DMS153 treated with DMSO at 0.1 percent for 48 hours (cell line): Measurements from ENCODE around the gene TAF1C.

Experiments used
- DNase-seq: peaks from one replicate; lab custom pipeline; 2025; ENCODE audit not compliant: unreplicated experiment; lab: John Stamatoyannopoulos, UW

TAF1C gene

DNA sequence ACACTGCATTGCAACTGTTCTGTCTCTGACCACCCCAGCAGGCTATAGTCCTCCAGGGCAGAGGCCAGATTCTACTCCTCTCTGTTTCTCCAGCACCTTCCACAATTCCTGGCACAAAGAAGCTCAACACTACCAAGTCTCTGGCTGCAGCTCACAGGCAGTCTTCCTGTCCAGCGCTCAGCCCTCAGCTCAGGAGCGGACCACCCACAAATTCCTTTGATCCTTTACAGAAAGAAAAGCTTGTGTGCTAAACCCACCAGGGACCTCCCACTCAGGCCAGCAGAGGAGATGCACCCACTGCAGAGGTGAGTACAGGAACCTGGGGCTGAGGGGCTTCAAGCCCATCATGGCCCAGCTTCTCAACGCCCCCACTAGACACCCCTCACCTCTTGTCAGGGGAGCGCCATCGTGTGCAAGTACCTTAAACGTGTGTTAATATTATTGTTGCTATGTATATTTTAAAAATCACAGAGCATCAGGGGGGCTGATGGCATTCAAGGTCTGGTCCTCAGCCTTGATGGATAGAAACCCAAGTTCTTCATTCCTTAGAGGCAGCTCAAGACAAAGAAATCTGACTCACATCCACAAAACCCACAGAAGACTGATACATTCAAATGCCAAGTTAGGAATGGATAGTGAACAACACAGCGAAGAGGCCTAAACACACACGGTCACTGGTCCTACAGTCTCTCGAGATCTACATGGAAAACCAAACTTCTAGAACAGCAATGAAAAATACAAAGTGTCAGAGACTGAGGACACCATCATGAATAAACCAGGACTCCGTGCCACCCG lies 50.3 kb downstream of the TAF1C start:
- DNase-seq, result no peak

DNA sequence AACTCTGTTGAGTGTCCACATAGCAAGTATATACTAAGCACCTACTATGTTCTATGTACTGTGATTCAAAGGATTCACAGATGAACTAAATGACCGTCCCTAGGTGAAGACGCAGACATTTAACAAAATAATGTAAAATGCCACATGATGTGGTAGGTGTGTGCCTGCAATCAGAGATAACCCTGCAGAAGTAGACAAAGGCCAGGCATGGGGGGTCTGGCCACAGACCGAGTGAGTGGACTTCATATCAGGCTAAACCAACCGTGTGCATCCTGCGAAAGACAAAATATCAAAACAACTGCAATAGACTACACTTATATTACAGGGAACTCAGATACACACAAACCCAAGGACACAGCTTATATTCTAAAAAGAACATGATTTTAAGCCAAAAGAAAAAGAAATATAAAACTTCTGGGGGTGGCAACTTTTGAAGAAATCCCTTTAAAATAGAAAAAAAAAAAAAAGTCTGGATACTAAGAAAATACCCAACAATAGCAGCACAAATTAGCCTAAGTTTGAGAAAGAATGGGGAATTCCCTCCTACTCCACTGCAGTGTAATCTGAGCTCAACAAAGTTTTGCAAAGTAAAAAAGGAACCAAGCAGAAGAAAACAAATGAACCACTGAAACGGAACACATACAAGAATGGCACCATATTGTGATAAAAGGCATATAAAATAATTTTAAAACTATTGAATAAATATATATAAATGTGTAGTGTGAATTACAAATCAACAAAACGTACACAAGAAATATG lies 54.2 kb downstream of the TAF1C start:
- DNase-seq, result no peak

DNA sequence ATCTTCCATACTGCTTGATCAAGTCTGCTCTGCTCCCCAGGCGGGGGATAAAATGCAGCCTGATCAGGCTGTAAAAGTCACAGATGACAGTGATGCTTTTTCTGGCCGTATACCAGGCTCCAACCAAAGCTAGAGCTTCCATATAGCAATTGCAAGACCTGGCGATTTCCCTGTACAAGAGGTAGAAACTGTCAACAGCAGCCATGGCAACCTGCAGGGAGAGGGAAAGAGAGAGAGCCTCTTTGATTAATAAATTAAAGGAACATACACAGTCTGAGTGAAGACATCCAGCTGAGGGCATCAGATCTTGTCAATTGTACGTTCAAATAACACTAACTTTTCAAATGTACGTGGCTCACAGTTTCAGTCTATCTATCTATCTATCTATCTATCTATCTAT lies 55.7 kb downstream of the TAF1C start:
- no peak for DNase-seq
